ENCODE measurements around the gene FBXO46.

DNA sequence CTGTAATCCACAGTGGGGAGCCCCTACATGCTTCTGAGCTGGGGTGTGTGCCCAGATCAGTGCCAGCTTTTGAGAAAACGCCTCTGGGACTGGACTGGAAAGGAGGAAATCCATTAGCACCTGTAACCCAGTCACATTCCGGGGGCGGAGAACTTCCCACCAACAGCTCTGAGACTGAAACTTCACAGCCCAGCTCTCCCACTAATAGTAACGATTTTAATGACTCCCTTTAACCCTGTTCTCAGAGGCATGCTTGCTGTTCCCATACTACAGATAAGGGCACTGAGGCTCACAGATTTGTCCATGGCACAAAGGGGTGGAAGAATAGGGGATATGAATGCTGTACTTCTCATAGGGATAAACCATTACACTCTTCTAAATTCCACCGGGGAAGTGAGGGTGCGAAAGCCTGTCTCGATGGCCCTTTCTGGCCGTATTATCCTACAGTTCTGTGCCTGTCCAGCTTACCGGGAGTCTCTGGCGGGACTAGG is 851 bp downstream of the FBXO46 start:
- TF ChIP-seq, protein P1, sequence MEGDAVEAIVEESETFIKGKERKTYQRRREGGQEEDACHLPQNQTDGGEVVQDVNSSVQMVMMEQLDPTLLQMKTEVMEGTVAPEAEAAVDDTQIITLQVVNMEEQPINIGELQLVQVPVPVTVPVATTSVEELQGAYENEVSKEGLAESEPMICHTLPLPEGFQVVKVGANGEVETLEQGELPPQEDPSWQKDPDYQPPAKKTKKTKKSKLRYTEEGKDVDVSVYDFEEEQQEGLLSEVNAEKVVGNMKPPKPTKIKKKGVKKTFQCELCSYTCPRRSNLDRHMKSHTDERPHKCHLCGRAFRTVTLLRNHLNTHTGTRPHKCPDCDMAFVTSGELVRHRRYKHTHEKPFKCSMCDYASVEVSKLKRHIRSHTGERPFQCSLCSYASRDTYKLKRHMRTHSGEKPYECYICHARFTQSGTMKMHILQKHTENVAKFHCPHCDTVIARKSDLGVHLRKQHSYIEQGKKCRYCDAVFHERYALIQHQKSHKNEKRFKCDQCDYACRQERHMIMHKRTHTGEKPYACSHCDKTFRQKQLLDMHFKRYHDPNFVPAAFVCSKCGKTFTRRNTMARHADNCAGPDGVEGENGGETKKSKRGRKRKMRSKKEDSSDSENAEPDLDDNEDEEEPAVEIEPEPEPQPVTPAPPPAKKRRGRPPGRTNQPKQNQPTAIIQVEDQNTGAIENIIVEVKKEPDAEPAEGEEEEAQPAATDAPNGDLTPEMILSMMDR (conservative IDR thresholded peaks at IDR 0.05): no peak
- TF ChIP-seq ZFX (IDR thresholded peaks at IDR 0.05): no peak
